MM.1S (cell line): ENCODE results near the gene ACSL1.

Experiments
- DNase-seq: peaks from one replicate; pipeline ENCODE4 v3.0.0-alpha.2; 2015
- H2AFZ ChIP-seq: fragments of 300-600 bp; sonication (generic); 2 replicates; pipeline ENCODE4 v1.6.0; 2016; ENCODE audit warnings: antibody characterized with exemption, low read length
- H3F3A ChIP-seq: fragments of 300-600 bp; sonication (generic); 2 replicates; pipeline ENCODE4 v1.6.1; 2016; ENCODE audit warnings: mild to moderate bottlenecking, antibody characterized with exemption, low read length, moderate library complexity, mixed read lengths; ENCODE audit not compliant: insufficient read depth
- H3K27ac ChIP-seq: fragments of 300-600 bp; sonication (generic); 2 replicates; pipeline ENCODE4 v1.5.1; 2016; ENCODE audit warnings: mild to moderate bottlenecking, low read length
- H3K27me3 ChIP-seq: fragments of 300-600 bp; sonication (generic); replicated peaks from 2 replicates; pipeline ENCODE4 v1.6.0; 2016; ENCODE audit warnings: low read length; ENCODE audit not compliant: insufficient read depth
- H3K36me3 ChIP-seq: fragments of 300-600 bp; sonication (generic); replicated peaks from 2 replicates; pipeline ENCODE4 v1.6.1; 2016; ENCODE audit warnings: mild to moderate bottlenecking, low read length, mixed read lengths; ENCODE audit not compliant: insufficient read depth
- H3K4me1 ChIP-seq: fragments of 300-600 bp; sonication (generic); 2 replicates; pipeline ENCODE4 v1.6.1; 2016; ENCODE audit warnings: low read length, mixed read lengths
- H3K4me2 ChIP-seq: fragments of 300-600 bp; sonication (generic); 2 replicates; pipeline ENCODE4 v1.6.0; 2016; ENCODE audit warnings: low read depth, low read length
- H3K4me3 ChIP-seq: fragments of 300-600 bp; sonication (generic); 2 replicates; pipeline ENCODE4 v1.5.1; 2016; ENCODE audit warnings: low read length, mixed read lengths
- H3K79me2 ChIP-seq: fragments of 300-600 bp; sonication (generic); 2 replicates; pipeline ENCODE4 v1.6.1; 2016; ENCODE audit warnings: mixed run types, low read length, mixed read lengths
- H3K9ac ChIP-seq: fragments of 300-600 bp; sonication (generic); 2 replicates; pipeline ENCODE4 v1.6.1; 2016; ENCODE audit warnings: low read length, mixed read lengths
- H3K9me2 ChIP-seq: fragments of 300-600 bp; sonication (generic); replicated peaks from 2 replicates; pipeline ENCODE4 v1.6.1; 2016; ENCODE audit warnings: mild to moderate bottlenecking, low read length, mixed read lengths; ENCODE audit not compliant: insufficient read depth
- H3K9me3 ChIP-seq: fragments of 300-600 bp; sonication (generic); replicated peaks from 2 replicates; pipeline ENCODE4 v1.6.1; 2016; ENCODE audit warnings: mild to moderate bottlenecking, low read length, mixed read lengths; ENCODE audit not compliant: insufficient read depth
- H4K20me1 ChIP-seq: fragments of 300-600 bp; sonication (generic); 2 replicates; pipeline ENCODE4 v1.6.1; 2016; ENCODE audit warnings: mild to moderate bottlenecking, low read length, moderate library complexity, mixed read lengths; ENCODE audit not compliant: insufficient read depth
- CTCF ChIP-seq: fragments of 300-600 bp; sonication (generic); IDR thresholded peaks from 2 replicates; pipeline ENCODE4 v1.5.1; 2016; ENCODE audit warnings: antibody characterized with exemption, low read length, mixed read lengths
- EZH2 ChIP-seq: fragments of 300-600 bp; sonication (generic); optimal IDR thresholded peaks from 2 replicates; pipeline ENCODE3; 2017; ENCODE audit warnings: low read depth, mild to moderate bottlenecking, antibody characterized with exemption, low read length, mixed read lengths
- EZH2phosphoT487 ChIP-seq: fragments of 300-600 bp; sonication (generic); IDR thresholded peaks from 2 replicates; pipeline ENCODE4 v1.6.1; 2018; ENCODE audit warnings: antibody characterized with exemption, low read length

The ACSL1 gene

GRCh38 chr4:184795214-184795844, 30.4 kb downstream of the ACSL1 start:
- H3K9ac ChIP-seq: no peak overlapping the region
- no peaks in the 10 kb centered on the region for H4K20me1 ChIP-seq
- TF ChIP-seq EZH2phosphoT487: no peak
- no peaks in the 10 kb centered on the region for H3K27me3 ChIP-seq
- no peak for DNase-seq
- no peaks in the 10 kb centered on the region for H3F3A ChIP-seq
- no peaks in the 10 kb centered on the region for H3K4me1 ChIP-seq
- H3K4me3 ChIP-seq: no peak overlapping the region
- H3K9me2 ChIP-seq: no peaks in the 10 kb centered on the region
- no peaks in the 10 kb centered on the region for H3K36me3 ChIP-seq
- H3K79me2 ChIP-seq: no peaks in the 10 kb centered on the region
- no peak overlapping the region for H2AFZ ChIP-seq
- H3K27ac ChIP-seq: no peak overlapping the region
- no peak overlapping the region for H3K4me2 ChIP-seq
- no peaks in the 10 kb centered on the region for H3K9me3 ChIP-seq

GRCh38 chr4:184794470-184794869, 31.3 kb downstream of the ACSL1 start:
- Histone ChIP-seq H3K27me3 (no peaks in the 10 kb centered on the region), H3K36me3 (no peaks in the 10 kb centered on the region), H4K20me1 (no peaks in the 10 kb centered on the region), H3K27ac (no peak overlapping the region), H3K4me3 (no peak overlapping the region), H3K9me3 (no peaks in the 10 kb centered on the region), H3K4me1 (no peaks in the 10 kb centered on the region), H2AFZ (no peak overlapping the region), H3K9ac (no peak overlapping the region), H3K4me2 (no peak overlapping the region), H3K9me2 (no peaks in the 10 kb centered on the region), H3K79me2 (no peaks in the 10 kb centered on the region), H3F3A (no peaks in the 10 kb centered on the region)
- DNase-seq: no peak
- TF ChIP-seq EZH2phosphoT487 (no peak), CTCF (no peak), EZH2 (no peak)

GRCh38 chr4:184793735-184794355, 31.9 kb downstream of the ACSL1 start:
- H4K20me1 ChIP-seq: no peaks in the 10 kb centered on the region
- no peaks in the 10 kb centered on the region for H3K9me2 ChIP-seq
- no peaks in the 10 kb centered on the region for H3K79me2 ChIP-seq
- no peak overlapping the region for H2AFZ ChIP-seq
- H3K4me2 ChIP-seq: no peak overlapping the region
- H3K9me3 ChIP-seq: no peaks in the 10 kb centered on the region
- H3K4me1 ChIP-seq: no peaks in the 10 kb centered on the region
- no peak overlapping the region for H3K27ac ChIP-seq
- H3F3A ChIP-seq: no peaks in the 10 kb centered on the region
- no peak overlapping the region for H3K9ac ChIP-seq
- H3K4me3 ChIP-seq: no peak overlapping the region
- no peaks in the 10 kb centered on the region for H3K36me3 ChIP-seq
- DNase-seq: no peak
- no peaks in the 10 kb centered on the region for H3K27me3 ChIP-seq
- TF ChIP-seq CTCF (no peak), EZH2phosphoT487 (no peak), EZH2 (no peak)

GRCh38 chr4:184792950-184793555, 32.7 kb downstream of the ACSL1 start:
- H3K27ac ChIP-seq: no peak overlapping the region
- H3K4me1 ChIP-seq: no peaks in the 10 kb centered on the region
- no peak for TF ChIP-seq EZH2
- TF ChIP-seq CTCF: no peak
- TF ChIP-seq EZH2phosphoT487: no peak
- H3K36me3 ChIP-seq: no peaks in the 10 kb centered on the region
- H3K4me2 ChIP-seq: no peak overlapping the region
- no peaks in the 10 kb centered on the region for H3K9me3 ChIP-seq
- no peaks in the 10 kb centered on the region for H3K79me2 ChIP-seq
- no peak for DNase-seq
- H3F3A ChIP-seq: no peaks in the 10 kb centered on the region
- H3K9ac ChIP-seq: no peak overlapping the region
- H3K27me3 ChIP-seq: no peaks in the 10 kb centered on the region
- H2AFZ ChIP-seq: no peak overlapping the region
- H4K20me1 ChIP-seq: no peaks in the 10 kb centered on the region
- H3K9me2 ChIP-seq: no peaks in the 10 kb centered on the region
- H3K4me3 ChIP-seq: no peak overlapping the region
